Sigmoid colon (tissue), 7 donors: ENCODE measurements around the gene OLFML1. TPM values are rescaled to one million over a fixed set of nuclear protein-coding genes. Genes with fewer than 3 reads are reported as not detected.

Experiments
- DNase-seq: peaks from one replicate; pipeline ENCODE4 v3.0.0-alpha.2; 2019
- H3K27ac ChIP-seq, 4 donors: fragments of 200-600 bp; sonication (generic); one replicate each; pipeline ENCODE4 v1.5.1; 2016 to 2019; ENCODE audit warnings: mild to moderate bottlenecking in 1 of 4
- H3K27me3 ChIP-seq, 3 donors: fragments of 200-600 bp; sonication (generic); one replicate each; pipeline ENCODE4 v1.5.1; 2019; ENCODE audit warnings: mild to moderate bottlenecking in 1 of 3
- H3K36me3 ChIP-seq, 4 donors: fragments of 200-600 bp; sonication (generic); one replicate each; pipeline ENCODE4 v1.5.1; 2016 to 2019
- H3K4me1 ChIP-seq, 4 donors: fragments of 200-600 bp; sonication (generic); one replicate each; pipeline ENCODE4 v1.5.1; 2017 to 2019
- H3K4me3 ChIP-seq, 4 donors: fragments of 200-600 bp; sonication (generic); one replicate each; pipeline ENCODE4 v1.5.1; 2017 to 2019; ENCODE audit warnings: mild to moderate bottlenecking in 2 of 4, moderate library complexity in 1 of 4
- H3K9me3 ChIP-seq, 4 donors: fragments of 200-600 bp in 3 of 4; sonication (generic) in 3 of 4; one replicate each; pipeline versions ENCODE4 v1.5.1 to v1.6.1; 2013 to 2019
- EP300 ChIP-seq, 4 donors: sonication (generic); formaldehyde crosslinking; IDR thresholded peaks; one replicate each; pipeline ENCODE4 v1.6.1; 2017; ENCODE audit warnings: antibody characterized with exemption in 4 of 4
- POLR2A ChIP-seq, 2 donors: fragments of 450-650 bp; IDR thresholded peaks; one replicate each; pipeline ENCODE4 v1.6.1; 2016; ENCODE audit warnings: antibody characterized with exemption in 2 of 2, mild to moderate bottlenecking in 2 of 2, moderate library complexity in 2 of 2
- POLR2AphosphoS5 ChIP-seq, 4 donors: sonication (generic); formaldehyde crosslinking; IDR thresholded peaks; one replicate each; pipeline ENCODE4 v1.6.1; 2017; ENCODE audit warnings: antibody characterized with exemption in 4 of 4
- WGBS, 2 donors: extraction: QIAGEN DNeasy Blood & Tissue Kit; methylation state at CpG; one replicate each; pipeline ENCODE4 v1.1.7; 2013; 5-methylcytosine and 5-hydroxymethylcytosine counted together
- intact Hi-C: fragments of 100-400 bp; cut with DNase I; formaldehyde crosslinking; loops from one replicate; pipeline ENCODE4 v1.15.1; 2023
- polyA plus RNA-seq, 3 donors: library from polyadenylated mRNA; stranded (reverse); fragments of 200-250 nt; gene quantifications; one replicate each; pipeline ENCODE4 v1.2.3, GENCODE V29; 2013
- total RNA-seq, 4 donors: library from RNA; depleted of rRNA; stranded (reverse); fragments of >200 nt; gene quantifications; one replicate each; pipeline ENCODE4 v1.1.0, GENCODE V29; 2016
- TF ChIP-seq, protein P1 (sequence below), 4 experiments: fragments of 450-650 bp in 3 of 4; fragments of 200-600 bp in 1 of 4; IDR thresholded peaks; one replicate each; pipeline ENCODE4 v1.5.1; 2016 to 2019; ENCODE audit warnings: antibody characterized with exemption in 4 of 4, mild to moderate bottlenecking in 3 of 4, moderate library complexity in 2 of 4
- donor health status: healthy with polysubstance abuse.
- donor health status: Bipolar disorder and iron deficiency.
- donor health status: healthy.

The OLFML1 gene
- total and polyA plus RNA-seq, 7 donors = 1.8 to 14.7 (median 4.9) TPM; not detected in 1

DNA sequence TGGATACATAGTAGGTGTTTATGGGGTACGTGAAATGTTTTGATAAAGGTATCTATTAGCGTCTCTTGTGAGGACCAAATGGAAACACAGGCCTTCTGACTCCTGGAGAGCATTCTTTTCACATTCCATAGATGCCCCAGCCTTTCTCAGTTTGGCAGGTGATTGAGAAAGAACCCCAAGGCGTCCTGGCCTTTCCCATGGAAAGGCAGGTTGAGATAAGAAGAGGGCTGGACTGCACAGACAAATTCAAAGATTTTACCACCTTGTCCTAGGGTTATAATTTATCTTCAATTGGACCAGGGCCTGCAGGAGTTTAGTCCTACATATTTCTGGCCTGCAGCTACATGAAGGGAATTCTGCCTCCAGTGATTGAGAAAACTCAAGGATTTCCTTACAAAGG is 661 bp upstream of the OLFML1 start:
- intact Hi-C loops = no loop called here
- no peaks in the 10 kb centered on the region for H3K36me3 ChIP-seq
- 84 to 85% methylated on average over 3 of the region's 3 CpGs for WGBS, 2 donors
- no peaks in the 10 kb centered on the region for H3K27me3 ChIP-seq
- H3K9me3 ChIP-seq = no peaks in the 10 kb centered on the region
- TF ChIP-seq, protein P1, sequence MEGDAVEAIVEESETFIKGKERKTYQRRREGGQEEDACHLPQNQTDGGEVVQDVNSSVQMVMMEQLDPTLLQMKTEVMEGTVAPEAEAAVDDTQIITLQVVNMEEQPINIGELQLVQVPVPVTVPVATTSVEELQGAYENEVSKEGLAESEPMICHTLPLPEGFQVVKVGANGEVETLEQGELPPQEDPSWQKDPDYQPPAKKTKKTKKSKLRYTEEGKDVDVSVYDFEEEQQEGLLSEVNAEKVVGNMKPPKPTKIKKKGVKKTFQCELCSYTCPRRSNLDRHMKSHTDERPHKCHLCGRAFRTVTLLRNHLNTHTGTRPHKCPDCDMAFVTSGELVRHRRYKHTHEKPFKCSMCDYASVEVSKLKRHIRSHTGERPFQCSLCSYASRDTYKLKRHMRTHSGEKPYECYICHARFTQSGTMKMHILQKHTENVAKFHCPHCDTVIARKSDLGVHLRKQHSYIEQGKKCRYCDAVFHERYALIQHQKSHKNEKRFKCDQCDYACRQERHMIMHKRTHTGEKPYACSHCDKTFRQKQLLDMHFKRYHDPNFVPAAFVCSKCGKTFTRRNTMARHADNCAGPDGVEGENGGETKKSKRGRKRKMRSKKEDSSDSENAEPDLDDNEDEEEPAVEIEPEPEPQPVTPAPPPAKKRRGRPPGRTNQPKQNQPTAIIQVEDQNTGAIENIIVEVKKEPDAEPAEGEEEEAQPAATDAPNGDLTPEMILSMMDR (IDR thresholded peaks at IDR 0.05) = no peak
- TF ChIP-seq POLR2AphosphoS5 (IDR thresholded peaks at IDR 0.05) = no peak
- TF ChIP-seq POLR2A (IDR thresholded peaks at IDR 0.05) = no peak
- no peak for TF ChIP-seq EP300 (IDR thresholded peaks at IDR 0.05)
- peak overlapping the region in 3 of 4 donors; percentile 29 to 55 (median 51) for H3K27ac ChIP-seq
- peak overlapping the region in 1 of 4 donors; percentile 27 for H3K4me3 ChIP-seq
- DNase-seq = no peak
- H3K4me1 ChIP-seq = peaks cover 0 to 6% (median 0%) of the 10 kb centered on the region in 4 donors

DNA sequence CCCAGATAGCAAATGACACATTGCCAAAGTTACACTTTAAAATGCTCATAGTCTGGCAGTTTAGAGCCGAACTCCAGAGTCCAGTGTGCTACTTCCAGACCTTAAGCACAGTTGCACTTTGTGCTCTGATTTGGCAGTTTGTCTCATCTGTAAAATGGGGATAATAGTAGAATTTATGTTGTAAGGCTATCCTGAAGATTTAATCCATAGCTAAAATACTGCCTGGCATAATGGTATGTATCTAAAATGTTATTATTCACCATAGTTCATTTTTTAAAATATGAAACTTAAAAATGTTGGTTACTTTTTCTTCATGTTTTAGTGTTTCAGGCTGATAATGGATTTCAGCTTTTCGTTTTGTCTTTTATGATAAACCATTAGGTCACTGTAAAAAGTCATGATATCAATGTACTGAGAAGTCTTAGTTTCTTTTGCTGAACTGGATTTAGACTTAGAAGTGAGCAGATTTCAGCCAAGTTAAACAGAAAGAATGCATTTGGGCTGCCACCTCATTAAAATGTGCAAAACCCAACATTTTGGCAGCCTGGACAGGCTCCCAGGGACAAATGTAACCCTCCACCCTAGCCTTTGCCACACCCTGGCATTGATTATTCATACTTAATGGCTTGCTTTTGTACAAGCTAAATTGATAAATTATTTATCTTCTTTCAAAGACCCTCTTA is 933 bp downstream of the OLFML1 start:
- Histone ChIP-seq H3K4me1 (peaks cover 0 to 6% (median 0%) of the 10 kb centered on the region in 4 donors), H3K36me3 (no peaks in the 10 kb centered on the region), H3K27ac (peak overlapping the region; percentile 29 to 68 (median 53)), H3K4me3 (peak overlapping the region; percentile 25 to 40 (median 32)), H3K9me3 (no peaks in the 10 kb centered on the region), H3K27me3 (no peaks in the 10 kb centered on the region)
- 68 to 78% methylated on average over 2 of the region's 2 CpGs for WGBS, 2 donors
- no peak for DNase-seq
- intact Hi-C loops = no loop called here
- TF ChIP-seq EP300 (IDR thresholded peaks at IDR 0.05) = no peak
- TF ChIP-seq POLR2AphosphoS5 (IDR thresholded peaks at IDR 0.05) = no peak
- TF ChIP-seq, protein P1 (IDR thresholded peaks at IDR 0.05) = no peak
- no peak for TF ChIP-seq POLR2A (IDR thresholded peaks at IDR 0.05)

DNA sequence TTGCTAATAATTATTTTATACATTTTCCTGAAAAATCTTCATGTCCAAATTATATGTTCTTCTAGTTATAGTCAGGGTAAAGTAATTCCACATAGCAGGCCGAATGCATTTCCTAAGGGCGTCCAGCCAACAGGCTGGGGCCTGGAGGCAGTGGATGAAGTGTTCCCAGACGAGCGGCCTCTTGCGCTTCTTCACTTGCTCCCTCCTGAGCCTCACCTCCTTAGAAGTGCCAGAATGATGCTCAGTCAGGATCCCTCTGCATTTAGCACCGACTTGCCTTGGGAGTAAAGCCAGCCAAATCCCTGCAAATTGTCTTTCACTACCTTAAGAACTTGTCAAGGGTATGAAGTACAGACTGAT is 1.5 kb downstream of the OLFML1 start:
- no peaks in the 10 kb centered on the region for H3K36me3 ChIP-seq
- 66 to 82% methylated on average over 6 of the region's 6 CpGs for WGBS, 2 donors
- H3K4me3 ChIP-seq = peak overlapping the region in 3 of 4 donors; percentile 3 to 40 (median 36)
- TF ChIP-seq, protein P1 (IDR thresholded peaks at IDR 0.05) = no peak
- no peak for TF ChIP-seq POLR2AphosphoS5 (IDR thresholded peaks at IDR 0.05)
- no peak for TF ChIP-seq EP300 (IDR thresholded peaks at IDR 0.05)
- no peak for TF ChIP-seq POLR2A (IDR thresholded peaks at IDR 0.05)
- intact Hi-C loops = no loop called here
- H3K27me3 ChIP-seq = no peaks in the 10 kb centered on the region
- no peak overlapping the region for H3K27ac ChIP-seq
- DNase-seq = no peak
- H3K9me3 ChIP-seq = no peaks in the 10 kb centered on the region
- peaks cover 0 to 6% (median 0%) of the 10 kb centered on the region in 4 donors for H3K4me1 ChIP-seq

DNA sequence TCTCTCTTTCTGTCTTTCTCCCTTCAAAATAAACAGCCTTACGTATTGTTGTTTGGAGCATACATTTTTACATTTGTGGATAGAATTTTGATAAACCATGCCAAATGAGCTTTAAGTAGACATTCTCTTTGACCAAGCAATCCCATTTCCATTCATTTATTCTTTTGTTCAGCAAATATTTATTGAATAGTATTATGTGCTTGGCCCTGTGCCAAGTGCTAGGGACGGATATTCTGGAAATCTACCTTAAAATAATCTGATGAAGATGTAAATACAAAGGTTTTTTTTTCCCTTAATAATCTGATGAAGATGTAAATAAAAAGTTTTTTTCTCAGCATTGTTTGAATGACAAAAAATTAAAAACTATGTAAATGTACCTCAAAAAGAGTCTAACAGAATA is 2.1 kb downstream of the OLFML1 start:
- no peak for TF ChIP-seq POLR2A (IDR thresholded peaks at IDR 0.05)
- no peak for TF ChIP-seq EP300 (IDR thresholded peaks at IDR 0.05)
- no peak for TF ChIP-seq POLR2AphosphoS5 (IDR thresholded peaks at IDR 0.05)
- TF ChIP-seq, protein P1 (IDR thresholded peaks at IDR 0.05) = no peak
- DNase-seq = no peak
- H3K4me3 ChIP-seq = peak overlapping the region in 1 of 4 donors; percentile 3
- H3K9me3 ChIP-seq = no peaks in the 10 kb centered on the region
- H3K27ac ChIP-seq = no peak overlapping the region
- no peaks in the 10 kb centered on the region for H3K27me3 ChIP-seq
- WGBS, 2 donors = 52 to 76% methylated on average over 2 of the region's 2 CpGs
- intact Hi-C loops = no loop called here
- H3K36me3 ChIP-seq = no peaks in the 10 kb centered on the region
- H3K4me1 ChIP-seq = peaks cover 0 to 6% (median 0%) of the 10 kb centered on the region in 4 donors
